NT2/D1 (cell line): ENCODE data around the gene FIS1.

Experiments
- SUZ12 ChIP-seq: IDR thresholded peaks from 2 replicates; pipeline ENCODE4 v1.6.1; 2011; ENCODE audit not compliant: insufficient read length, insufficient read depth; ENCODE audit errors: extremely low read depth
- YY1 ChIP-seq: IDR thresholded peaks from 2 replicates; pipeline ENCODE4 v1.6.1; 2011; ENCODE audit not compliant: insufficient read length, insufficient read depth
- ZNF274 ChIP-seq: IDR thresholded peaks from 2 replicates; pipeline ENCODE4 v1.6.1; 2011; ENCODE audit warnings: mild to moderate bottlenecking, low read depth, low read length

DNA sequence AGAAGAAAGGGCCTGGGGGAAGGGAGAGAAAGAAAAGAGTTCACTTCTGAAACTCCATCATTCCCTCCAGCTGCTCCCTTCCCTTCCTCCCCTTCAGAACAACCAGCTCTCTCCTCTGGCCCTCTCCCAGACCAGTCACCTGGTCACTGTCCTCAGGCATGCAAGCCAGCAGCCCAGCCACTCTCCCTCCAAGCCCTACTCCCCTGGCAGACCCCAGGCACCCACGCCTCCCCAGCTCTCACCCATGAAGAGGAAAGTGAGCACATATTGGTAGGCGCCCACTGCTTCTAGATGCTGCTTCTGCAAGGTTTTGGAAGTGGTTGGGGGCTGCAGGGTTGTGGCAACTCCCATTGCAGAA lies 44.4 kb downstream of the FIS1 start:
- TF ChIP-seq ZNF274 (no peak), YY1 (no peak), SUZ12 (no peak)
